ENCODE results near the gene ZNF837. TPM values are rescaled to one million over a fixed set of nuclear protein-coding genes. Genes with fewer than 3 reads are reported as not detected.
"Not testable (repeated sequence)": the region's sequence is repeated elsewhere in the genome, so short reads cannot be mapped to it uniquely, and the experiment has no call there.

The ZNF837 gene
- total RNA-seq, 1 experiment from 2014 or later = 4.4 TPM

- Histone ChIP-seq H3K36me3 (replicated peaks; ENCODE audit: control insufficient read depth, insufficient read depth, low read length) (no peaks in the 10 kb centered on the region), H3K4me3 (ENCODE audit: insufficient read depth, low read depth, low read length) (no peak overlapping the region), H3K27me3 (ENCODE audit: control insufficient read depth, insufficient read depth, low read length) (peaks cover 2% of the 10 kb centered on the region)
- DNase-seq = peak; percentile 25
Measured at GRCh38 chr19:58351990-58352755, 28.7 kb downstream of the ZNF837 start.

GRCh38 chr19:58351558-58351878 lies 29.3 kb downstream of the ZNF837 start:
- peaks cover 8% of the 10 kb centered on the region for H3K27me3 ChIP-seq (ENCODE audit: control insufficient read depth, insufficient read depth, low read length)
- no peaks in the 10 kb centered on the region for H3K36me3 ChIP-seq (replicated peaks; ENCODE audit: control insufficient read depth, insufficient read depth, low read length)
- DNase-seq = peak; percentile 23
- H3K4me3 ChIP-seq (ENCODE audit: insufficient read depth, low read depth, low read length) = no peak overlapping the region

DNA sequence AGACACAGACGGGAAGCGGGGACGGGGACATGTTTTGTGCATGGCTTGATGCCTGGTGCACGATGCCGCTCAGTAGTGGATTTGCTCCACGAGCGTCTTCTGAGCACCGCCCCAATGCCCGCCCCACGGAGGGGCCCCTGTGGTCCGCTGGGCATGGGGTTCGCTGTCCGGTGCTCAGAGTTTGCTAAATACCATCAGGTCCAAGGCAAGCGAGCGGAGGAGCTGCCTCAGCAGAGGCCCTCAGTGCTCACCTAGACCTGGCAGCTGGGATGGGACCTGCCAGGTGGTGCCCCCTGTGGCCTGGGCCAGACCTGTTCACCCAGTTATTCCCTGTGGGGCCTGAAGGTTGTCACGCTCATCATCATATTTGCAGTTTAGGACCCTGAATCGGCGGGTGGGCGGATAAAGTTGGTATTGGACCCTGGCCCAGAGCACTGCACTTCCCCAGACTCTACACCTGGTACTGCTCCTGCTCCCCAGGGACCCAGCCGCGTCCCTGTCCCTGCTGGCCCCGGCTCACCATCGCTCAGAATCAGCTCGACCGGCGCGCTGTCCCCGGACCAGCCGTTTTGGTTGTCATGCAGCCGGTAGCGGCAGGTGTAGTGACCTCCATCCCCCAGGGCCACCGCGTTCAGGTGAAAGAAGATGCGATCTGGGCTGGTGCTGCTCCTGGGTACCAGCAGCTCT lies 29.8 kb downstream of the ZNF837 start:
- peak; percentile 45 for DNase-seq
- Histone ChIP-seq H3K4me3 (ENCODE audit: insufficient read depth, low read depth, low read length) (no peak overlapping the region), H3K36me3 (replicated peaks; ENCODE audit: control insufficient read depth, insufficient read depth, low read length) (no peaks in the 10 kb centered on the region), H3K27me3 (ENCODE audit: control insufficient read depth, insufficient read depth, low read length) (peaks cover 9% of the 10 kb centered on the region)

DNA sequence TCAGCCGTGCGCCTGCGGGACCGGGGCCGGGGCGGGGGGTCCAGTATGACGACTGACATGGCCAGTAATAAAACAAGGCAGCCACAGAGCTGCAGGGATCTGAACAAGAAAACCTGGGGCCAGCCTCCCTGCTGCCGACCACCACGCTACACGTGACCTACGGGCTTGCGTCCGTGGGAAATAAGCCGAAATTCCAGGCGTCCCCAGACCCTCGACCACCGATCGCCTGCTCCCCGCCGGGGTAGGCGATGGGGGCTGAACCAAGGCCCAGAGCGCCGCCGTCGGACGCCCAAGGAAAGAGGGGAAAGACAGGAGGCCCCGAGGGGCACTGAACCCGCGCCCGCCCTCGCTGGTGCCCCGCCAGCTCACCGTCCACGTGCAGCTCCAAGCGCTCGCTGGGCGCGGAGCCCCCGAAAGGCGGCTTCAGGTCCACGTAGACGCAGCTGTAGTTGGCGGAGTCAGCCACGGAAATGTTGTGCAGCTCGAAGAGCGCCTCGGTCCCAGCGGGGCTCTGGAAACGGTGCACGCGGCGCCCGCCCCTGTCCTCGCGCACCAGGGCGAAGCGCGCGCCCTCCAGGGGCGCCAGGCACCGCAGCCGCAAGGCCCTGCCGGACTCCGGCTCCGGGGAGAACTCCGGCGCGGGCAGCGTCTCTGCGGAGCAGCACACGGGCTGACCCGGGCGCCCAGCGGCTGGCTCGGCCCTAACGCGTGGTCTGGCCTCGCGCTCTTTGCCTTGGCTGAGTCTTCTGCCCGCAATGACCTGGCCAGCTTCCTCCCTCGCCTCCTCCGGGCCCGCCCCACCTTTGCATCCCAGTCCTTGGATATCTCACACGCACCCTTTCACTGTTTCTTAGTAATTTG lies 30.6 kb downstream of the ZNF837 start:
- Histone ChIP-seq H3K27me3 (ENCODE audit: control insufficient read depth, insufficient read depth, low read length) (peaks cover 9% of the 10 kb centered on the region), H3K4me3 (ENCODE audit: insufficient read depth, low read depth, low read length) (no peak overlapping the region), H3K36me3 (replicated peaks; ENCODE audit: control insufficient read depth, insufficient read depth, low read length) (no peaks in the 10 kb centered on the region)
- DNase-seq = peak; percentile 55

GRCh38 chr19:58349590-58349989 lies 31.2 kb downstream of the ZNF837 start:
- no peaks in the 10 kb centered on the region for H3K36me3 ChIP-seq (replicated peaks; ENCODE audit: control insufficient read depth, insufficient read depth, low read length)
- DNase-seq = no peak
- peaks cover 9% of the 10 kb centered on the region for H3K27me3 ChIP-seq (ENCODE audit: control insufficient read depth, insufficient read depth, low read length)
- H3K4me3 ChIP-seq (ENCODE audit: insufficient read depth, low read depth, low read length) = no peak overlapping the region

GRCh38 chr19:58348080-58348479 lies 32.8 kb downstream of the ZNF837 start:
- peak overlapping the region; percentile 93 for H3K4me3 ChIP-seq (ENCODE audit: insufficient read depth, low read depth, low read length)
- DNase-seq; H3K27me3 ChIP-seq (ENCODE audit: control insufficient read depth, insufficient read depth, low read length); H3K36me3 ChIP-seq (replicated peaks; ENCODE audit: control insufficient read depth, insufficient read depth, low read length): not testable (repeated sequence)

DNA sequence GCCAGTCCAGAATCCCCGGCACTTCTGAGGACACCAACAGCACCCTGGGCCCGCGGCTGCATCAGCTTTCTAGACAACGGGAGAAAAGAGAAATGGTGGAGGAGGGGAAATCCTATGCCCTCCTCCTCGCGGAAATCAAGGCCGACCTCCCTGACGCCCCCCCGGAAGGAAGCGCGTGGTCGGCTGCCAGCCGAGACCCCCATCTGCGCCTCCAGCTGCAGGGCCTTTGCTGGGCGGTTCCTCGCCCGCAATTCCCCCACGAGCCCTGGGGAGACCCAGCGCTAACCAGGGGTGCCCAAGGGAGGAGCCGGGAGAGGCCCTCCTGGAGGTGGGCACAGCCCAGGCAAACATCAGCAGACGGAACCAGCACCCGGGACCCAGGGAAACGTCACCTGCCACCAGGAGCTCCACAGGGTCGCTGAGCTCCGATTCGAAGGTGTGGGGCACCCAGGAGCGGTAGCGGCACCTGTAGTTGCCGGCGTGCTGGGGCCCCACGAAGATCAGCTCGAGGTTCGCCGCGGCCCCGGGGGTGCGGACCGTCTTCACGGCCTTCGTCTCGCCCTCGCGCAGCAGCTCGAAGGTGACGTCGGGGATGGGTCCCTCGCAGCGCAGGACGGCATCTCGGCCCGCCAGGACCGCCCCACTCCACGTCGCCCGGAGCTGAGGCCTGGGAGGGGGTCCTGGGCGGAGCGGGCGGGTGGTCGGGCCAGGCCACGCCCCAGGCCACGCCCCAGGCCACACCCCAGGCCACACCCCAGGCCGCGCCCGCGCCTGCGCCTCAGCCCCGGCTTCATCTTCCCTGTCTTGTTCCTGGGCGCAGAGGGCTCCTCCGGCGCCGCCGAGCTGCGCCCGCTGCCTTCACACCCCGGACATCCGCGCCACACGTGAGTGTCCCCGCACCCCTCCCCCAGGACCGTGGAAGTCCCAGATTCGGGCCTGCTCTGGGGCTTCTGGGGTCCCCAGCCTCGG lies 33.6 kb downstream of the ZNF837 start:
- peak; percentile 100 for DNase-seq

GRCh38 chr19:58345558-58345957 lies 35.3 kb downstream of the ZNF837 start:
- DNase-seq = peak; percentile 6
- H3K4me3 ChIP-seq (ENCODE audit: insufficient read depth, low read depth, low read length) = no peak overlapping the region
- peaks cover 9% of the 10 kb centered on the region for H3K27me3 ChIP-seq (ENCODE audit: control insufficient read depth, insufficient read depth, low read length)
- H3K36me3 ChIP-seq (replicated peaks; ENCODE audit: control insufficient read depth, insufficient read depth, low read length) = no peaks in the 10 kb centered on the region

More for the DNA sequence above, 33.6 kb downstream of the ZNF837 start:
- no peaks in the 10 kb centered on the region for H3K36me3 ChIP-seq (replicated peaks; ENCODE audit: control insufficient read depth, insufficient read depth, low read length)
- H3K27me3 ChIP-seq (ENCODE audit: control insufficient read depth, insufficient read depth, low read length) = peaks cover 9% of the 10 kb centered on the region
- H3K4me3 ChIP-seq (ENCODE audit: insufficient read depth, low read depth, low read length) = peak overlapping the region; percentile 93

DNA sequence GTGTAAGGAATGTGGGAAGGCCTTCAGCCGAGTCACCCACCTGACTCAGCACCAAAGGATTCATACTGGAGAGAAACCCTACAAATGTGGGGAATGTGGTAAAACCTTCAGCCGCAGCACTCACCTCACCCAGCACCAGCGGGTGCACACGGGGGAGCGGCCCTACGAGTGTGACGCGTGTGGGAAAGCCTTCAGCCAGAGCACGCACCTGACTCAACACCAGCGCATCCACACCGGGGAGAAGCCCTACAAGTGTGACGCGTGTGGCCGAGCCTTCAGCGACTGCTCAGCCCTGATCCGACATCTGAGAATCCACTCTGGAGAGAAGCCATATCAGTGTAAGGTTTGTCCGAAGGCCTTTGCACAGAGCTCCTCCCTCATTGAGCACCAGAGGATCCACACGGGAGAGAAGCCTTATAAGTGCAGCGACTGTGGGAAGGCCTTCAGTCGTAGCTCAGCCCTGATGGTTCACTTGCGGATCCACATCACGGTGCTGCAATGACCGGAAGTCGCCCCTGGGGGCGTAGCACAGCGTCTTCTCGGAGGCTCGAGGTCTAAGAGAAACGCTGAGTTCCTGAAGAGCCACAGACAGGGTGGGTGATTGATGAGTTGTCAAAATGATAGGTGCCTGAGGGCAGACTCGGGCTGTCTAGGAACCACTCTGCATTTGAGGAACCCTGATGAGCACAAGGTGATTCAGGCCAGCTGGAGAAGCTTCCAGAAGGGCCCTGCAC lies 41.8 kb downstream of the ZNF837 start:
- H3K4me3 ChIP-seq (ENCODE audit: insufficient read depth, low read depth, low read length) = no peak overlapping the region
- peaks cover 3% of the 10 kb centered on the region for H3K36me3 ChIP-seq (replicated peaks; ENCODE audit: control insufficient read depth, insufficient read depth, low read length)
- DNase-seq = peak; percentile 91

GRCh38 chr19:58338336-58338735 lies 42.5 kb downstream of the ZNF837 start:
- H3K4me3 ChIP-seq (ENCODE audit: insufficient read depth, low read depth, low read length) = no peak overlapping the region
- no peaks in the 10 kb centered on the region for H3K27me3 ChIP-seq (ENCODE audit: control insufficient read depth, insufficient read depth, low read length)
- no peak for DNase-seq
- peaks cover 3% of the 10 kb centered on the region for H3K36me3 ChIP-seq (replicated peaks; ENCODE audit: control insufficient read depth, insufficient read depth, low read length)

More for the DNA sequence above, 41.8 kb downstream of the ZNF837 start:
- no peaks in the 10 kb centered on the region for H3K27me3 ChIP-seq (ENCODE audit: control insufficient read depth, insufficient read depth, low read length)

DNA sequence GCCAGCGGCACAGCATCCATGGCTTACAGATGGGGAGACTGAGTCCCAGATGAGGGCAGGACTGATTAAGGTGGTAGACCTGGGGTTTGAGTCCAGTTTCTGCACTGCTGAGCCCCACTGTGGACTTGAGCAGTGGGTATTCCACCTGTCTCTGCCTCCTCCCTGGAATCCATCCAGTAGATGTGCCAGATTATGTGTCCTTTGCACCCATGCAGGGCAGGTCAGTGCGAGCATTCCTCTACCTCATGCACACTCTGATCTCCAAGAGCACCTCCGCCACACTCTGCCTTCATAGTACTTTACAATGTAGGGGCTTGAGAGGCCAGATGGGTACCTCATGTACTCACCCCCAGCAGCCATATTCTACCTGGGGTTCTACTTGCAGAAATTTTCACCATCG lies 44.0 kb downstream of the ZNF837 start:
- peaks cover 3% of the 10 kb centered on the region for H3K36me3 ChIP-seq (replicated peaks; ENCODE audit: control insufficient read depth, insufficient read depth, low read length)
- no peaks in the 10 kb centered on the region for H3K27me3 ChIP-seq (ENCODE audit: control insufficient read depth, insufficient read depth, low read length)
- DNase-seq = no peak
- no peak overlapping the region for H3K4me3 ChIP-seq (ENCODE audit: insufficient read depth, low read depth, low read length)

- H3K36me3 ChIP-seq (replicated peaks; ENCODE audit: control insufficient read depth, insufficient read depth, low read length) = peaks cover 3% of the 10 kb centered on the region
- no peaks in the 10 kb centered on the region for H3K27me3 ChIP-seq (ENCODE audit: control insufficient read depth, insufficient read depth, low read length)
- H3K4me3 ChIP-seq (ENCODE audit: insufficient read depth, low read depth, low read length) = no peak overlapping the region
- DNase-seq = no peak
Measured at GRCh38 chr19:58336216-58336615, 44.6 kb downstream of the ZNF837 start.

DNA sequence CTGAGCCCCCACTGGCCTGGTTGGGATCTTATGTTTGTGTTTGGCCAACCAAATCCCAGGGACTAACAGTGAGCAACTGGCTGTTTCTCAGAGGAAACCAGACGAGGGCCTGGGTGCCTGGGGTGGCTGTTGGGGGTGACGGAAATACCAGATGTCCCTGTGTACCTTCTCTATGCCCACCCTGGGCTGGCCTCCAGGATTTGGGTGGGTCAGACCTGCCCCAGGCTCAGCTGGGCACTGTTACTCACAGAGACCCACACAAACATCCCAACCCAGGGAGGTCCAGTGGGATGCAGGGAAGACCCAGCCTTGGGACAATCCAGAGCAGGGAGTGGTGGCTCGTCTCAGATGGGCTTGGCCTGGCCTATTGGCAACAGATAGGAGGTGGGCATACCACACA lies 45.2 kb downstream of the ZNF837 start:
- no peak for DNase-seq
- no peak overlapping the region for H3K4me3 ChIP-seq (ENCODE audit: insufficient read depth, low read depth, low read length)
- H3K36me3 ChIP-seq (replicated peaks; ENCODE audit: control insufficient read depth, insufficient read depth, low read length) = peaks cover 3% of the 10 kb centered on the region
- no peaks in the 10 kb centered on the region for H3K27me3 ChIP-seq (ENCODE audit: control insufficient read depth, insufficient read depth, low read length)

Data from H7 (cell line).